ENCODE data around the gene GALR2.
"Not testable (repeated sequence)": the region's sequence is repeated elsewhere in the genome, so short reads cannot be mapped to it uniquely, and the experiment has no call there.

GALR2 gene

GRCh38 chr17:76074390-76075363 lies at the start of gene GALR2:
Gene GALR2 (plus strand): TSS chr17:76074781. CDS start chr17:76074884, 103 bp downstream.
- DNase-seq (ENCODE audit: low read depth, low spot score): no peak

GRCh38 chr17:76025294-76025693 lies 49.3 kb upstream of the GALR2 start:
- DNase-seq (ENCODE audit: low read depth, low spot score): no peak

- DNase-seq (ENCODE audit: low read depth, low spot score): no peak
These were observed 47.8 kb upstream of the GALR2 start for GRCh38 chr17:76026714-76027158.

- no peak for DNase-seq (ENCODE audit: low read depth, low spot score)
These were observed 47.3 kb upstream of the GALR2 start, which contains the start of gene EVPL for GRCh38 chr17:76027159-76027839. Gene EVPL (minus strand): TSS chr17:76027306. CDS start chr17:76027198, 108 bp downstream.

- DNase-seq (ENCODE audit: low read depth, low spot score): no peak
These were observed 42.4 kb upstream of the GALR2 start for GRCh38 chr17:76032073-76032779.

- no peak for DNase-seq (ENCODE audit: low read depth, low spot score)
These were observed 41.8 kb upstream of the GALR2 start for GRCh38 chr17:76032780-76033108.

- no peak for DNase-seq (ENCODE audit: low read depth, low spot score)
These were observed 41.4 kb upstream of the GALR2 start for GRCh38 chr17:76033139-76033538.

GRCh38 chr17:76034428-76035350 lies 39.9 kb upstream of the GALR2 start:
- DNase-seq (ENCODE audit: low read depth, low spot score): no peak

- no peak for DNase-seq (ENCODE audit: low read depth, low spot score)
These were observed 37.9 kb upstream of the GALR2 start for GRCh38 chr17:76036497-76037261.

GRCh38 chr17:76038050-76038449 lies 36.5 kb upstream of the GALR2 start:
- DNase-seq (ENCODE audit: low read depth, low spot score): no peak

- no peak for DNase-seq (ENCODE audit: low read depth, low spot score)
These were observed 35.5 kb upstream of the GALR2 start for GRCh38 chr17:76039121-76039520.

- DNase-seq (ENCODE audit: low read depth, low spot score): no peak
These were observed 34.2 kb upstream of the GALR2 start for GRCh38 chr17:76040376-76040775.

GRCh38 chr17:76042868-76043267 lies 31.7 kb upstream of the GALR2 start:
- DNase-seq (ENCODE audit: low read depth, low spot score): not testable (repeated sequence)

- DNase-seq (ENCODE audit: low read depth, low spot score): not testable (repeated sequence)
These were observed 30.0 kb upstream of the GALR2 start for GRCh38 chr17:76044475-76045007.

GRCh38 chr17:76046064-76046463 lies 28.5 kb upstream of the GALR2 start:
- no peak for DNase-seq (ENCODE audit: low read depth, low spot score)

- DNase-seq (ENCODE audit: low read depth, low spot score): no peak
These were observed 26.5 kb upstream of the GALR2 start for GRCh38 chr17:76048025-76048605.

GRCh38 chr17:76048711-76049110 lies 25.9 kb upstream of the GALR2 start:
- no peak for DNase-seq (ENCODE audit: low read depth, low spot score)

- DNase-seq (ENCODE audit: low read depth, low spot score): no peak
These were observed 25.3 kb upstream of the GALR2 start for GRCh38 chr17:76049239-76049638.

GRCh38 chr17:76049836-76050537 lies 24.6 kb upstream of the GALR2 start:
- DNase-seq (ENCODE audit: low read depth, low spot score): no peak
